Measurements from ENCODE around the gene PDS5A. TPM values are rescaled to one million over a fixed set of nuclear protein-coding genes. Genes with fewer than 3 reads are reported as not detected.

PDS5A gene
- total and polyA plus RNA-seq, 4 experiments from 2014 or later = 27.4 to 97.6 (median 76.8) TPM

- intact Hi-C loops (cut with micrococcal nuclease) = loop anchor here (5.0 kb wide), 1 partner anchor 44 kb away; the partner anchor contains the start of gene PDS5A
- Histone ChIP-seq H3K27me3 (ENCODE audit: insufficient read depth, low read length) (no peaks in the 10 kb centered on the region), H3K9me3 (ENCODE audit: control insufficient read depth in 1 of 2, low read length in 2 of 2) (no peaks in the 10 kb centered on the region), H3K4me3 (ENCODE audit: low read length in 2 of 2) (peak overlapping the region in 1 of 2 donors; percentile 35), H3K27ac (ENCODE audit: low read depth, low read length) (peak overlapping the region; percentile 35), H3K36me3 (ENCODE audit: insufficient read depth, low read length) (no peaks in the 10 kb centered on the region), H3K4me1 (ENCODE audit: insufficient read depth, low read length) (peaks cover 58% of the 10 kb centered on the region)
- peak in 4 of 5 donors; percentile 31 to 41 (median 34) for DNase-seq
- CTCF ChIA-PET (ENCODE audit: partially characterized antibody) = interaction anchor here (0.8 kb wide), 1 partner anchor 42 kb away, joined by 3 read pairs; no protein-coding TSS in a partner anchor
- H3K36me3 Mint-ChIP-seq = peaks cover 7 to 24% of the 10 kb centered on the region in 2 donors
- H3K4me1 Mint-ChIP-seq = peaks cover 50 to 76% (median 58%) of the 10 kb centered on the region in 4 donors
- POLR2A ChIA-PET (ENCODE audit: partially characterized antibody) = interaction anchor here (0.6 kb wide), 1 partner anchor 301 kb away, joined by 3 read pairs; no protein-coding TSS in a partner anchor
- peak overlapping the region; percentile 28 to 82 (median 69) for H3K4me3 Mint-ChIP-seq
- H3K27ac Mint-ChIP-seq = peak overlapping the region; percentile 81 to 92 (median 88)
- peaks cover 0 to 2% (median 0%) of the 10 kb centered on the region in 8 donors for H3K9me3 Mint-ChIP-seq
- H3K27me3 Mint-ChIP-seq = no peaks in the 10 kb centered on the region
Observed at GRCh38 chr4:39932776-39933402, 44.8 kb downstream of the PDS5A start.

GRCh38 chr4:39931441-39931901, 46.2 kb downstream of the PDS5A start:
- Mint-ChIP-seq H3K27me3 (no peaks in the 10 kb centered on the region), H3K27ac (peak overlapping the region; percentile 83 to 92 (median 87)), H3K4me1 (peaks cover 42 to 65% (median 47%) of the 10 kb centered on the region in 4 donors), H3K4me3 (peak overlapping the region in 5 of 8 donors; percentile 5 to 67 (median 35)), H3K9me3 (no peaks in the 10 kb centered on the region), H3K36me3 (peaks cover 14 to 29% of the 10 kb centered on the region in 2 donors)
- Histone ChIP-seq H3K36me3 (ENCODE audit: insufficient read depth, low read length) (peaks cover 6% of the 10 kb centered on the region), H3K27me3 (ENCODE audit: insufficient read depth, low read length) (no peaks in the 10 kb centered on the region), H3K4me1 (ENCODE audit: insufficient read depth, low read length) (peaks cover 52% of the 10 kb centered on the region), H3K27ac (ENCODE audit: low read depth, low read length) (no peak overlapping the region), H3K4me3 (ENCODE audit: low read length in 2 of 2) (no peak overlapping the region), H3K9me3 (ENCODE audit: control insufficient read depth in 1 of 2, low read length in 2 of 2) (no peaks in the 10 kb centered on the region)
- peak in 1 of 5 donors; percentile 5 for DNase-seq
- intact Hi-C loops (cut with micrococcal nuclease) = loop anchor here (5.0 kb wide), 1 partner anchor 46 kb away; the partner anchor contains the start of gene PDS5A
- POLR2A ChIA-PET (ENCODE audit: partially characterized antibody) = no interaction called here
- CTCF ChIA-PET (ENCODE audit: partially characterized antibody) = interaction anchor here (1.4 kb wide), 1 partner anchor 51 kb away, joined by 3 read pairs; no protein-coding TSS in a partner anchor

- peaks cover 26 to 44% of the 10 kb centered on the region in 2 donors for H3K36me3 Mint-ChIP-seq
- H3K4me1 Mint-ChIP-seq = peaks cover 20 to 40% (median 27%) of the 10 kb centered on the region in 4 donors
- DNase-seq = no peak
- Histone ChIP-seq H3K9me3 (ENCODE audit: control insufficient read depth in 1 of 2, low read length in 2 of 2) (no peaks in the 10 kb centered on the region), H3K4me3 (ENCODE audit: low read length in 2 of 2) (no peak overlapping the region), H3K36me3 (ENCODE audit: insufficient read depth, low read length) (peaks cover 11% of the 10 kb centered on the region), H3K27ac (ENCODE audit: low read depth, low read length) (no peak overlapping the region), H3K4me1 (ENCODE audit: insufficient read depth, low read length) (peaks cover 29% of the 10 kb centered on the region), H3K27me3 (ENCODE audit: insufficient read depth, low read length) (no peaks in the 10 kb centered on the region)
- POLR2A ChIA-PET (ENCODE audit: partially characterized antibody) = no interaction called here
- no peaks in the 10 kb centered on the region for H3K27me3 Mint-ChIP-seq
- CTCF ChIA-PET (ENCODE audit: partially characterized antibody) = no interaction called here
- no peaks in the 10 kb centered on the region for H3K9me3 Mint-ChIP-seq
- peak overlapping the region in 2 of 7 donors; percentile 29 to 87 for H3K27ac Mint-ChIP-seq
- intact Hi-C loops (cut with micrococcal nuclease) = no loop called here
- H3K4me3 Mint-ChIP-seq = no peak overlapping the region
Observed at GRCh38 chr4:39928538-39928937, 49.2 kb downstream of the PDS5A start.

GRCh38 chr4:39924014-39924413, 53.7 kb downstream of the PDS5A start:
- peaks cover 6 to 10% (median 7%) of the 10 kb centered on the region in 4 donors for H3K4me1 Mint-ChIP-seq
- H3K9me3 Mint-ChIP-seq = no peaks in the 10 kb centered on the region
- ChIA-PET CTCF (ENCODE audit: partially characterized antibody) (interaction anchor here (1.7 kb wide), 1 partner anchor 11 kb away, joined by 5 read pairs; no protein-coding TSS in a partner anchor), POLR2A (ENCODE audit: partially characterized antibody) (no interaction called here)
- Histone ChIP-seq H3K27ac (ENCODE audit: low read depth, low read length) (no peak overlapping the region), H3K36me3 (ENCODE audit: insufficient read depth, low read length) (peaks cover 20% of the 10 kb centered on the region), H3K9me3 (ENCODE audit: control insufficient read depth in 1 of 2, low read length in 2 of 2) (no peaks in the 10 kb centered on the region), H3K4me3 (ENCODE audit: low read length in 2 of 2) (no peak overlapping the region), H3K27me3 (ENCODE audit: insufficient read depth, low read length) (no peaks in the 10 kb centered on the region), H3K4me1 (ENCODE audit: insufficient read depth, low read length) (no peaks in the 10 kb centered on the region)
- H3K4me3 Mint-ChIP-seq = no peak overlapping the region
- intact Hi-C loops (cut with micrococcal nuclease) = no loop called here
- H3K27ac Mint-ChIP-seq = peak overlapping the region in 4 of 7 donors; percentile 5 to 73 (median 32)
- H3K36me3 Mint-ChIP-seq = peaks cover 29 to 51% of the 10 kb centered on the region in 2 donors
- no peaks in the 10 kb centered on the region for H3K27me3 Mint-ChIP-seq
- DNase-seq = no peak

- H3K36me3 Mint-ChIP-seq = peaks cover 21 to 45% of the 10 kb centered on the region in 2 donors
- intact Hi-C loops (cut with micrococcal nuclease) = no loop called here
- H3K9me3 ChIP-seq (ENCODE audit: control insufficient read depth in 1 of 2, low read length in 2 of 2) = no peaks in the 10 kb centered on the region
- no peak overlapping the region for H3K27ac ChIP-seq (ENCODE audit: low read depth, low read length)
- peaks cover 20% of the 10 kb centered on the region for H3K36me3 ChIP-seq (ENCODE audit: insufficient read depth, low read length)
- no peaks in the 10 kb centered on the region for H3K27me3 ChIP-seq (ENCODE audit: insufficient read depth, low read length)
- no peaks in the 10 kb centered on the region for H3K4me1 ChIP-seq (ENCODE audit: insufficient read depth, low read length)
- no peak overlapping the region for H3K4me3 ChIP-seq (ENCODE audit: low read length in 2 of 2)
- DNase-seq = no peak
- H3K9me3 Mint-ChIP-seq = no peaks in the 10 kb centered on the region
- H3K4me1 Mint-ChIP-seq = peaks cover 2 to 6% (median 5%) of the 10 kb centered on the region in 4 donors
- ChIA-PET CTCF (ENCODE audit: partially characterized antibody) (no interaction called here), POLR2A (ENCODE audit: partially characterized antibody) (no interaction called here)
- no peak overlapping the region for H3K4me3 Mint-ChIP-seq
- peak overlapping the region in 1 of 7 donors; percentile 54 for H3K27ac Mint-ChIP-seq
- no peaks in the 10 kb centered on the region for H3K27me3 Mint-ChIP-seq
Observed at GRCh38 chr4:39922399-39922798, 55.3 kb downstream of the PDS5A start.

GRCh38 chr4:39913471-39913870, 64.2 kb downstream of the PDS5A start:
- POLR2A ChIA-PET (ENCODE audit: partially characterized antibody) = no interaction called here
- H3K4me1 ChIP-seq (ENCODE audit: insufficient read depth, low read length) = no peaks in the 10 kb centered on the region
- peaks cover 0 to 3% (median 0%) of the 10 kb centered on the region in 4 donors for H3K4me1 Mint-ChIP-seq
- peaks cover 21 to 55% of the 10 kb centered on the region in 2 donors for H3K36me3 Mint-ChIP-seq
- H3K27ac Mint-ChIP-seq = no peak overlapping the region
- no peak overlapping the region for H3K27ac ChIP-seq (ENCODE audit: low read depth, low read length)
- intact Hi-C loops (cut with micrococcal nuclease) = loop anchor here (5.0 kb wide), 1 partner anchor 64 kb away; the partner anchor contains the start of gene PDS5A
- no peak overlapping the region for H3K4me3 ChIP-seq (ENCODE audit: low read length in 2 of 2)
- no peak for DNase-seq
- H3K27me3 Mint-ChIP-seq = no peaks in the 10 kb centered on the region
- no peaks in the 10 kb centered on the region for H3K27me3 ChIP-seq (ENCODE audit: insufficient read depth, low read length)
- H3K36me3 ChIP-seq (ENCODE audit: insufficient read depth, low read length) = peaks cover 22% of the 10 kb centered on the region
- H3K4me3 Mint-ChIP-seq = no peak overlapping the region
- CTCF ChIA-PET (ENCODE audit: partially characterized antibody) = interaction anchor here (0.7 to 0.8 kb wide), 2 partner anchors 65 to 1049 kb away, joined by 3 read pairs; no protein-coding TSS in a partner anchor
- H3K9me3 Mint-ChIP-seq = no peaks in the 10 kb centered on the region
- no peaks in the 10 kb centered on the region for H3K9me3 ChIP-seq (ENCODE audit: control insufficient read depth in 1 of 2, low read length in 2 of 2)

- H3K27ac Mint-ChIP-seq = peak overlapping the region in 1 of 7 donors; percentile 6
- peaks cover 17% of the 10 kb centered on the region for H3K36me3 ChIP-seq (ENCODE audit: insufficient read depth, low read length)
- ChIA-PET POLR2A (ENCODE audit: partially characterized antibody) (no interaction called here), CTCF (ENCODE audit: partially characterized antibody) (interaction anchor here (1.3 kb wide), 1 partner anchor 215 kb away, joined by 4 read pairs; no protein-coding TSS in a partner anchor)
- no peak for DNase-seq
- H3K4me1 Mint-ChIP-seq = peaks cover 0 to 3% (median 0%) of the 10 kb centered on the region in 4 donors
- intact Hi-C loops (cut with micrococcal nuclease) = loop anchor here (5.0 kb wide), 1 partner anchor 67 kb away; the partner anchor contains the start of gene PDS5A
- no peaks in the 10 kb centered on the region for H3K27me3 ChIP-seq (ENCODE audit: insufficient read depth, low read length)
- H3K4me3 Mint-ChIP-seq = no peak overlapping the region
- peaks cover 32 to 60% of the 10 kb centered on the region in 2 donors for H3K36me3 Mint-ChIP-seq
- no peak overlapping the region for H3K4me3 ChIP-seq (ENCODE audit: low read length in 2 of 2)
- H3K9me3 ChIP-seq (ENCODE audit: control insufficient read depth in 1 of 2, low read length in 2 of 2) = no peaks in the 10 kb centered on the region
- H3K27ac ChIP-seq (ENCODE audit: low read depth, low read length) = no peak overlapping the region
- H3K9me3 Mint-ChIP-seq = no peaks in the 10 kb centered on the region
- no peaks in the 10 kb centered on the region for H3K27me3 Mint-ChIP-seq
- H3K4me1 ChIP-seq (ENCODE audit: insufficient read depth, low read length) = no peaks in the 10 kb centered on the region
Observed at GRCh38 chr4:39910064-39910463, 67.6 kb downstream of the PDS5A start.
